CMK (cell line): ENCODE data around the gene MON1B.
"Not testable (repeated sequence)": the region's sequence is repeated elsewhere in the genome, so short reads cannot be mapped to it uniquely, and the experiment has no call there.

Experiments
- DNase-seq: peaks from one replicate; pipeline ENCODE4 v3.0.0-alpha.2; 2010; ENCODE audit warnings: low read depth

Gene MON1B

GRCh38 chr16:77190478-77191258 is at the start of gene MON1B:
Gene MON1B (plus strand): TSS chr16:77191190. CDS start chr16:77191486, 296 bp downstream.
- DNase-seq = peak; percentile 90

GRCh38 chr16:77143364-77143763 is 47.6 kb upstream of the MON1B start:
- DNase-seq = no peak

GRCh38 chr16:77148121-77148520 is 42.9 kb upstream of the MON1B start:
- DNase-seq = no peak

GRCh38 chr16:77157346-77158058 is 33.5 kb upstream of the MON1B start:
- no peak for DNase-seq

- DNase-seq = no peak
These were observed 32.7 kb upstream of the MON1B start for GRCh38 chr16:77158293-77158692.

GRCh38 chr16:77165006-77165405 is 26.0 kb upstream of the MON1B start:
- no peak for DNase-seq

DNA sequence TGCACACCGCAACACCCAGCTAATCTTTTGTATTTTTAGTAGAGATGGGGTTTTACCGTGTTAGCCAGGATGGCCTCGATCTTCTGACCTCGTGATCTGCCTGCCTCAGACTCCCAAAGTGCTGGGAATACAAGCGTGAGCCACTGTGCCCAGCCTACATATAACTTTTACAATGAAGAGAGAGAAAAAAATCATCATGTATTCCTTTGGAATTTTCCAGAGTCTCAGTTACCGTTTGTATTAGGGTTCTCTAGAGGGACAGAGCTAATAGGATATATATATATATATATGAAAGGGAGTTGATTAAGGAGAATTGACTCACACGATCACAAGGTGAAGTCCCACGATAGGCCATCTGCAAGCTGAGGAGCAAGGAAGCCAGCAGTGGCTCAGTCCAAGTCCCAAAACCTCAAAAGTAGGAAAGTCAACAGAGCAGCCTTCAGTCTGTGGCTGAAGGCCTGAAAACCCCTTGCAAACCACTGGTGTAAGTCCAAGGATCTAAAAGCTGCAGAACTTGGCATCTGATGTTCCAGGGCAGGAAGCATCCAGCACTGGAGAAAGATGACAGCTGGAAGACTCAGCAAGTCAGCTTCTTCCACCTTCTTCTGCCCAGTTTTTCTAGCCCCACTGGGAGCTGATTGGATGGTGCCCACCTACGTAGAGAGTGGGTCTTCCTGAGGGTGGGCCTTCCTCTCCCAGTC is 25.3 kb upstream of the MON1B start:
- not testable (repeated sequence) for DNase-seq

DNA sequence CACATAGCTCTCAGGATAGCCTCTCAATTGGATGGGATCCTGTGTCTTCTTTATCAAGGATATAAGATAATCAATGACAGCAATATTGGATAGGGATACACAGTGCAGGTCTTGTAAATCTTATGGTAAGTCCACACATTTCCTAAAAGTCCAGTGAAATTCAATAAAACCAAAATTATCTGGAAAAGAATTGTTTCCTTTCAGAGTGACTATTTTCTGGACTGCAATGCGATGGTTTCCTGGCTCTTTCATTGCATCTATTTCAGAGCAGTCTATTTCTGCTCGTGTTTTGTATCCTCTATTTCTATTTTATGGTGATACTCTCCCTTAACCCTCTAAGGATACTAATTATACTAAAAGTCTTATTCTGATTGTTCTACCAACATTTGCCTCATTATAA is 24.3 kb upstream of the MON1B start:
- no peak for DNase-seq

- no peak for DNase-seq
These were observed 22.1 kb upstream of the MON1B start for GRCh38 chr16:77168901-77169300.

GRCh38 chr16:77169650-77170236 is 21.2 kb upstream of the MON1B start:
- DNase-seq = peak; percentile 24

DNA sequence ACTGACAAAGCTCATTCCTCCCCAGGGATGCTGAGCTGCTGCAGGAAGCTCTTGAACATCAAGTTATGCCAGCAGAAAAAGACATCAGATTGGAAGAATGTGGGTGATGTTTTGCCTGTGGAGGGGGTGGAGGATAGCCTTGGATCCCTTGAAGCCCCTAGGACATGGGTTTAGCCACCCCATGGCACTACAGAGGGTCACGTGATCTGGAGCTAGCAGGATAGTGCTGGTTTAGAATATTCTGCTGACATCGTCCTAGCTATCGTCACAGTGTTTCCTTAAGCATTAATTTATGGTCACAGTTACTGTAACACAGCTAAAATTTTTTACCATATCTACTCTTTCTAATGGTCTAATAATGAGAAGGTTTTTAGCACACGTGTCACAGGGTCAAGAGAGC is 20.2 kb upstream of the MON1B start:
- no peak for DNase-seq

DNA sequence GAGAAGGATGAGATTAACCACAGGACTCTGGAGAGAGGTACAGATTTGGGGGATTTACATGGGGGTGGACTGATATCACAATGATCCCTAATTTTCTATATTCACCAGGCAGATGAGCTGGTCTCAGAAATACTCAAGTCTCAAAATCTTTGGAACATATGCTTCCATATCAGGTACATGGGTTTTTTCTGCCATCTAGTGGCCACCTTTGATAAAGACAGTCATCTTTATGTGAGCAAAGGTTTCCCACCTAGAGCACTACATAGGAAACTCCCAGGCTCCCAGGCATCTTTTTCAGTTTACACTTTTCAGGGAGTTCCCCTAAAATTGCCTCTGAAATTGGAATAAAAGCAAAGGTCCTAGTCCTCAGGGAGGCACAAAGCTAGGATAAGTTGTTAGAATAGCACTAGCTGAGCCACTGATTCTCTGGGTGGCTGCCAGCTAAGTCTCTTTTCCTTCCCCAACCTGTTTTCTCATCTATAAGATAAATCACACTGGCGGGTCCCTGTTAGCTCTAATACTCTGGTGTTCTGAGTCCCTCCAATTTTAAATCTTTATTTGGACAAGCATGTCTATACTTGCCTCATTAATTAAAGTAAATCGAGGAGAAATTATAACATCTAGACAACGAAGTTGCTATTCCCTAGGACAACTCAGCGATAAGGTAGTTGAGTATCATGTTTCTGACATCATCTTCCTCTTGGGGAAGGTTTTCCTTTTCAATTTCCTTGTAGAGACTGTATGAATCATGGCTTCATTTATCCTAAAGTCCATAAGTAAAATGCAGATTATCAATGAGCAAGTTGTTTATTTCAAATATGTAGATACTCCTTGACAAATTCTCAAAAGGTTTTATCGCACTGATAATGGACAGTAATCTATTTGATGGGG is 19.0 kb upstream of the MON1B start:
- peak; percentile 22 for DNase-seq

DNA sequence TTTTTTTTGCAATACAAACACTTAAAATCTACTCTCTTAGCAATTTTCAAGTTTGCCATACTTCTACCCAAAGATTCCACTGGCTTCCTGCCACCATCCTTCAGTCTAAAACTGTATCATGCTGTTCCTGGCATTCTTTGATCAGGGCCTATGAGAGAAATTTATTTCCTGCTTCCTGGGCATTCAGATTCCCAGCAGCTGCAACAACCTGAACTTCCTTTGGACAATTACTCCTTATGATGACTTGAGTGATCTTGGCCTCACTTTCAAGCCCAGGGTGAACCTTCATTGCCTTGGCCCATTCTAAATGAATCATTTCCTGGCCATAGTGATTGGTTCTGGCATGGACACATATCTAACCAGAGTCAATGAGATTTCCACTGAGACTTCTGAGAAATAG is 18.0 kb upstream of the MON1B start:
- no peak for DNase-seq

DNA sequence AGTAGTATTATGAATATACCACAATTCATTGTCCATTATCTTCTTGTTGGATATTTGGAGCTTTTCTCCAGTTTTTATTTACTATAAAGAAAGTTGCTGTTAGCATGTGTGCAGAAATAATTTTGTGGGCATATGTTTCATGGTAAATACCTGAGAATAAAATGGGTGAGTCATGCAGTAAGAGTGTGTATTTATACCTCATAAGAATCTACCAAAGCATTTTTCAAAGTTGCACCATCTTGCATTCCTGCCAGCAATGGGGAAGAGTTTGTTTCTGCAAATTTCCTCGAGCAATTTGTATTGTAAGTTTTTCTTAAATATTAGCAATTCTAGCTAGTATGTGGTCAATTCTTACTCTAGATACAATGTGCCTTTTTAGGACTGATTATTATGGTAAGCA is 7.9 kb upstream of the MON1B start:
- no peak for DNase-seq

DNA sequence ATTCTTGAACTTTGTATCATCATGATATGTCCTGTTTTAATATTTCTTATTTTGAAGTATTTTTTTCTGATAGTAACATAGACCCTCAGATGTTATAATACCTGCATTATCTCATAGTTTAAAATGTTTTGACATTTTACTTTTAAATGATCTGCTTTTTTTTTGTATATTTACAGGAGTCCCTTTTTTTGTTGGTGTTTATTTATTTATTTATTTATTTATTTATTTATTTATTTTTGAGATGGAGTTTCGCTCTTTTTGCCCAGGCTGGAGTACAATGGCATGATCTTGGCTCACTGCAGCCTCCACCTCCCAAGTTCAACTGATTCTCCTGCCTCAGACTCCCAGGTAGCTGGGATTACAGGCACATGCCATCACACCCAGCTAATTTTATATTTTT is 4.7 kb upstream of the MON1B start:
- not testable (repeated sequence) for DNase-seq

DNA sequence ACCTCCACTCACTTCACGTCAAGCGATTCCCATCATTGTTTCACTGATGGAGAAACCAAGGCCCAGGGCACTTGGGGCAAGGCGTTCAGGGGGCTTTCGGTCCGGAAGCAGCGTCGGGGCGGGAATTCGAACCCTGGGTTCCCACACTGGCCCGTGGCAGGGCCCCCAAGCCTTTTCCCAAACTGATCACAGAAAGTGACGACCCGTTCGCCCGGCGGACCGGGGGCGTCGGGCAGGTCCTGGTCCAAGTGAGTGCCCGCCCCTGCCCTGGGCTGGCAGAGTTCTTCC is 856 bp upstream of the MON1B start:
- no peak for DNase-seq

DNA sequence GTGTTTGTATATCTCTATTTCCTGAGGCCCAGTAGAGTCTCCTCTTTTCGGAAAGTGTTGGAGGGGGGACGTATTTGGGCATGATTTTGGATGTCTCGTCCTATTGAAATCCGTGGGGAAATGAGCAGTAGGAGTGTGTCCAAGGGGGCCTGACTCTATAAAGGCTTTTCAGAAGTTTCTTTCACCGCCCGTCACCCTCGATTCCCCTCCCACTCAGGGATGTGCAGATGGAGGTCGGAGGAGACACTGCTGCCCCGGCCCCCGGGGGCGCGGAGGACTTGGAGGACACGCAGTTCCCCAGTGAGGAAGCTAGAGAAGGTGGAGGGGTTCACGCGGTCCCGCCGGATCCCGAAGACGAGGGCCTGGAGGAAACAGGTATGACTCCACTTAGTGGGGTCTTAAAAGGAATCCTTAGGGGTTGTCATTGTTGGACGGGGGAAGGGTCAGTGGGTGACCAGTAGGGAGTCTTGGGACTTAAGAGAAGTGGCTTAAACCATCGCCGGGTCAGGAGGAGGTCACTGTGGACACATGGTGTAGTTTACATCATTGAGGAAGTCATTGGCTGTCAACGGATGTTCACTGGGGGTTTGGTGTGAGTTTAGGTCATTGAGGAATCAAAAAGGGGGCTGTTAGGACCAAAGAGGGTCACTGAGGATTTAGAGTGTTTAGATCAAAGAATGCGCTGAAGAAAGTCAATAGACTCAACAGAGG is 424 bp downstream of the MON1B start:
- DNase-seq = no peak

DNA sequence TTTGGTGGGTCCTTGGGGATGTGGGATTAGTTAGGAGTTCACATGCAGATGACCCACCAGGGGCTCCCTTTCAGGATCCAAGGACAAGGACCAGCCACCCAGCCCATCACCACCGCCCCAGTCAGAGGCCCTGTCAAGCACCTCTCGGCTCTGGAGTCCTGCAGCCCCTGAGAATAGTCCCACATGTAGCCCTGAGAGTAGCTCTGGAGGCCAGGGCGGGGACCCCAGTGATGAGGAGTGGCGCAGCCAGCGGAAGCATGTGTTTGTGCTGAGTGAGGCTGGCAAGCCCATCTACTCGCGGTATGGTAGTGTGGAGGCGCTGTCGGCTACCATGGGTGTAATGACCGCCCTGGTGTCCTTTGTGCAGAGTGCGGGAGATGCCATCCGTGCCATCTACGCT is 2.4 kb downstream of the MON1B start:
- DNase-seq = no peak

DNA sequence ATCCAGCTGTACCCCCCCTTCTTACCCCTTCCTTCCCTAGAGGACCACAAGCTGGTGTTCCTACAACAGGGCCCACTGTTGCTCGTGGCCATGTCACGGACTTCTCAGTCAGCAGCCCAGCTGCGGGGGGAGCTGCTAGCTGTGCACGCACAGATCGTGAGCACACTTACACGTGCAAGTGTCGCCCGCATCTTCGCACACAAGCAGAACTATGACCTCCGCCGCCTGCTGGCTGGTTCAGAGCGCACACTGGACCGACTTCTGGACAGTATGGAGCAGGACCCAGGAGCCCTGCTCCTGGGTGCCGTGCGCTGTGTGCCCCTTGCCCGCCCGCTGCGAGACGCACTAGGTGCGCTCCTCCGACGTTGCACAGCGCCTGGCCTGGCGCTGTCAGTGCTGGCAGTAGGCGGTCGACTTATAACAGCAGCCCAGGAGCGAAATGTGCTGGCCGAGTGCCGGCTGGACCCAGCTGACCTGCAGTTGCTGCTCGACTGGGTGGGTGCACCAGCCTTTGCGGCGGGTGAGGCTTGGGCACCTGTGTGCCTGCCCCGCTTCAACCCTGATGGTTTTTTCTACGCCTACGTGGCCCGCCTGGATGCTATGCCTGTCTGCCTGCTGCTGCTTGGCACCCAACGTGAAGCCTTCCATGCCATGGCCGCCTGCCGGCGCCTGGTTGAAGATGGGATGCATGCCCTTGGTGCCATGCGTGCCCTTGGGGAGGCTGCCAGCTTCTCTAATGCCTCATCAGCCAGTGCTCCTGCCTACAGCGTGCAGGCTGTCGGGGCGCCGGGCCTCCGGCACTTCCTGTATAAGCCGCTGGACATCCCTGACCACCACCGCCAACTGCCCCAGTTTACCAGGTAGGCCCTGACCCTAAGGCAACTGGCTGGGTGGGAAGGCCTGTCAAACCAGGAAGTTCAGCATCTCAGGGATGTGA is 3.6 kb downstream of the MON1B start:
- no peak for DNase-seq

- DNase-seq = no peak
These were observed 4.4 kb downstream of the MON1B start for GRCh38 chr16:77195411-77195810.
